Measurements from ENCODE around the gene PROKR1. TPM values are rescaled to one million over a fixed set of nuclear protein-coding genes. Genes with fewer than 3 reads are reported as not detected.

PROKR1 gene
- total RNA-seq (not detected), polyA plus RNA-seq (under 1 TPM in 1 of 2 donors, not detected in 1; 0.08 TPM)
- long read RNA-seq, donor 1, result 0 reads
- long read RNA-seq, donor 2, result 0 reads
- long read RNA-seq, donor 3, result 0 reads

GRCh38 chr2:68643011-68643873, at the start of gene PROKR1:
PROKR1 (plus strand) TSS chr2:68643579; CDS start chr2:68645822, 2,243 bp downstream.
- H3K27me3 ChIP-seq, result peaks cover 13 to 86% (median 29%) of the 10 kb centered on the region in 9 donors
- peak in 3 of 4 donors; percentile 37 to 85 (median 75) for ATAC-seq
- intact Hi-C loops (cut with DNase I), result no loop called here
- peaks cover 0 to 14% (median 9%) of the 10 kb centered on the region in 12 donors for H3K4me1 ChIP-seq
- no peak within 1 kb of the TSS for H3K27ac ChIP-seq
- peak; percentile 21 to 67 (median 46) for DNase-seq
- WGBS, 4 donors, result 1 to 7% (median 2%) methylated on average over 20 to 86 of the region's 86 CpGs
- peaks cover 0 to 10% (median 0%) of the 10 kb centered on the region in 12 donors for H3K9me3 ChIP-seq
- TF ChIP-seq POLR2A (IDR thresholded peaks at IDR 0.05), result no peak
- no peak for TF ChIP-seq CTCF (IDR thresholded peaks at IDR 0.05)
- H3K36me3 ChIP-seq, result no peaks in the 10 kb centered on the region
- H3K4me3 ChIP-seq, result peak within 1 kb of the TSS; percentile 37 to 63 (median 51)

DNA sequence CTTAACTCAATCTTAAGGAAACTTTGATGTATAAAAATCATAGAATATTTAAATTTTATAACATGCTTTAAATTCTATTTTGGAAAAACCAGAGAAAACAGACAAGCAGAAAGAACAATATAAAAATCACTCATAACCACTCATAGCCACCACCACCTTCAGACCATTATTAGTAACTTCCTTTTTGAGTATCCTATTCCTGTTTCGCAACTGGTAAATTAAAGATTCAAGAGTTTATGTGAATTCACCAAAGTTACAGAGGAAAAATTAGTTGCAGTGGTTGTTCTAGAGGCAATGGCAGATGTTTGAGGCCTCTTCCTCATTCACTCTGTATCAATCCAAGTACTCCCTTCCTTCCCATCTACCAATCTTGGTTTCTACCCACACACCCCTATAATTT, 49.3 kb upstream of the PROKR1 start:
- Histone ChIP-seq H3K4me1 (peaks cover 0 to 10% (median 0%) of the 10 kb centered on the region in 12 donors), H3K9me3 (no peaks in the 10 kb centered on the region), H3K27ac (peak overlapping the region in 5 of 12 donors; percentile 26 to 65 (median 57)), H3K36me3 (no peaks in the 10 kb centered on the region), H3K4me3 (no peak overlapping the region), H3K27me3 (no peaks in the 10 kb centered on the region)
- intact Hi-C loops (cut with DNase I), result loop anchor here in 7 of 10 donors (10.0 kb wide), 3 partner anchors 99 to 129 kb away; partner anchors contain the start of genes APLF (in 1 of the 7) and FBXO48 (in 1 of the 7)
- no peak for DNase-seq
- whole genome bisulfite sequencing, 4 donors, result 71 to 84% (median 76%) methylated on average over 1 of the region's 1 CpG
- no peak for ATAC-seq
- no peak for TF ChIP-seq CTCF (IDR thresholded peaks at IDR 0.05)
- TF ChIP-seq POLR2A (IDR thresholded peaks at IDR 0.05), result no peak

- Histone ChIP-seq H3K9me3 (peaks cover 0 to 5% (median 0%) of the 10 kb centered on the region in 12 donors), H3K4me1 (peaks cover 0 to 10% (median 0%) of the 10 kb centered on the region in 12 donors), H3K36me3 (no peaks in the 10 kb centered on the region), H3K27me3 (no peaks in the 10 kb centered on the region), H3K27ac (peak overlapping the region in 7 of 12 donors; percentile 17 to 65 (median 48)), H3K4me3 (peak overlapping the region in 7 of 12 donors; percentile 3 to 36 (median 12))
- ATAC-seq (peak in 2 of 4 donors; percentile 59 to 76), DNase-seq (peak in 3 of 5 donors; percentile 26 to 47 (median 29))
- peak; percentile 66 to 84 (median 78) for TF ChIP-seq CTCF (IDR thresholded peaks at IDR 0.05)
- TF ChIP-seq POLR2A (IDR thresholded peaks at IDR 0.05), result no peak
- 21 to 28% (median 24%) methylated on average over 5 of the region's 5 CpGs for WGBS, 4 donors
- intact Hi-C loops (cut with DNase I), result loop anchor here in 8 of 10 donors (5.0 to 10.0 kb wide), 4 partner anchors 100 to 130 kb away; partner anchors contain the start of genes APLF (in 1 of the 8) and FBXO48 (in 1 of the 8)
Observed at GRCh38 chr2:68594674-68595492, 48.5 kb upstream of the PROKR1 start.

Data from heart left ventricle (tissue), 16 donors.